HCEC 1CT (cell line): Measurements from ENCODE around the gene TIMM23.
A peak's percentile ranks its signal among the peaks of the same experiment; 100 is the strongest.
"Not testable (repeated sequence)": the region's sequence is repeated elsewhere in the genome, so short reads cannot be mapped to it uniquely, and the experiment has no call there.

Source experiments
- DNase-seq: peaks from one replicate; pipeline ENCODE4 v3.0.0-alpha.2; 2017

Gene TIMM23

GRCh38 chr10:45997994-45998763, 25.9 kb downstream of the TIMM23 start:
- no peak for DNase-seq

GRCh38 chr10:45999955-46000354, 27.7 kb downstream of the TIMM23 start:
- DNase-seq = not testable (repeated sequence)

- no peak for DNase-seq
Observed at GRCh38 chr10:46000538-46000937, 28.2 kb downstream of the TIMM23 start.

- DNase-seq = no peak
Observed at GRCh38 chr10:46001187-46001756, 29.0 kb downstream of the TIMM23 start.

- DNase-seq = not testable (repeated sequence)
Observed at GRCh38 chr10:46002189-46002687, 29.9 kb downstream of the TIMM23 start.

- no peak for DNase-seq
Observed at GRCh38 chr10:46002916-46003693, 30.8 kb downstream of the TIMM23 start.

GRCh38 chr10:46004963-46005362, 32.7 kb downstream of the TIMM23 start:
- DNase-seq = no peak

GRCh38 chr10:46005383-46005782, 33.1 kb downstream of the TIMM23 start:
- DNase-seq = no peak

GRCh38 chr10:46006219-46006618, 33.9 kb downstream of the TIMM23 start:
- peak; percentile 90 for DNase-seq

GRCh38 chr10:46012746-46013145, 40.5 kb downstream of the TIMM23 start:
- DNase-seq = no peak

- DNase-seq = no peak
Observed at GRCh38 chr10:46014206-46014605, 41.9 kb downstream of the TIMM23 start.

GRCh38 chr10:46014683-46015405, 42.6 kb downstream of the TIMM23 start:
- DNase-seq = peak; percentile 39

- no peak for DNase-seq
Observed at GRCh38 chr10:46016190-46016589, 43.9 kb downstream of the TIMM23 start.

GRCh38 chr10:46016811-46017210, 44.5 kb downstream of the TIMM23 start:
- DNase-seq = no peak

- DNase-seq = no peak
Observed at GRCh38 chr10:46017733-46018132, 45.4 kb downstream of the TIMM23 start.

- peak; percentile 7 for DNase-seq
Observed at GRCh38 chr10:46018453-46019176, 46.3 kb downstream of the TIMM23 start.

- DNase-seq = no peak
Observed at GRCh38 chr10:46019177-46019528, 46.9 kb downstream of the TIMM23 start.

GRCh38 chr10:46019569-46020343, 47.5 kb downstream of the TIMM23 start:
- no peak for DNase-seq

GRCh38 chr10:46020344-46020657, 48.0 kb downstream of the TIMM23 start:
- DNase-seq = no peak

- DNase-seq = peak; percentile 94
Observed at GRCh38 chr10:46022978-46023702, 50.9 kb downstream of the TIMM23 start.

- DNase-seq = no peak
Observed at GRCh38 chr10:46024948-46025347, 52.7 kb downstream of the TIMM23 start.
